Endodermal cell (in vitro differentiated cells): ENCODE measurements around the gene ARID1A. TPM values are rescaled to one million over a fixed set of nuclear protein-coding genes. Genes with fewer than 3 reads are reported as not detected.

Source experiments
- DNase-seq: peaks from one replicate; pipeline ENCODE4 v3.0.0-alpha.2; 2017
- H3K27ac ChIP-seq: 2 replicates; pipeline ENCODE4 v1.5.1; 2013; ENCODE audit warnings: mild to moderate bottlenecking, low read depth, low read length, moderate library complexity
- H3K27me3 ChIP-seq: 2 replicates; pipeline ENCODE4 v1.6.1; 2013; ENCODE audit warnings: mild to moderate bottlenecking, low read length, moderate library complexity; ENCODE audit not compliant: insufficient read depth, control insufficient read depth, poor library complexity, severe bottlenecking
- H3K36me3 ChIP-seq: 2 replicates; pipeline ENCODE4 v1.7.0; 2013; ENCODE audit warnings: mild to moderate bottlenecking, low read length, moderate library complexity; ENCODE audit not compliant: control insufficient read depth, insufficient read depth
- H3K4me1 ChIP-seq: one replicate; pipeline ENCODE4 v1.7.0; 2013; ENCODE audit warnings: low read length; ENCODE audit not compliant: control insufficient read depth, insufficient read depth
- H3K4me3 ChIP-seq: 2 replicates; pipeline ENCODE4 v1.5.1; 2013; ENCODE audit warnings: mild to moderate bottlenecking, low read length, moderate library complexity
- H3K9ac ChIP-seq: 2 replicates; pipeline ENCODE4 v1.6.1; 2013; ENCODE audit warnings: mild to moderate bottlenecking, low read length, moderate library complexity; ENCODE audit not compliant: poor library complexity, severe bottlenecking; ENCODE audit errors: extremely low read depth
- H3K9me3 ChIP-seq: 2 replicates; pipeline ENCODE4 v1.6.1; 2013; ENCODE audit warnings: mild to moderate bottlenecking, low read length, moderate library complexity; ENCODE audit not compliant: control insufficient read depth
- H3K27ac Mint-ChIP-seq: 2 replicates; pipeline ENCODE4 v1.8.0; 2020; ENCODE audit warnings: mixed read lengths
- H3K27me3 Mint-ChIP-seq: 2 replicates; pipeline ENCODE4 v1.8.0; 2021; ENCODE audit warnings: mild to moderate bottlenecking, mixed read lengths; ENCODE audit not compliant: insufficient read depth
- H3K36me3 Mint-ChIP-seq: 2 replicates; pipeline ENCODE4 v1.8.0; 2020; ENCODE audit warnings: low read depth, mixed read lengths
- H3K4me1 Mint-ChIP-seq: 2 replicates; pipeline ENCODE4 v1.8.0; 2020; ENCODE audit warnings: mixed read lengths
- H3K4me3 Mint-ChIP-seq: 2 replicates; pipeline ENCODE4 v1.8.0; 2020; ENCODE audit warnings: mild to moderate bottlenecking, moderate library complexity, mixed read lengths
- H3K9me3 Mint-ChIP-seq: 2 replicates; pipeline ENCODE4 v1.8.0; 2020; ENCODE audit warnings: mild to moderate bottlenecking, mixed read lengths
- CTCF ChIP-seq: fragments of 200-600 bp; sonication (generic); conservative IDR thresholded peaks from 2 replicates; pipeline ENCODE4 v1.5.0; 2021; ENCODE audit warnings: antibody characterized with exemption, mild to moderate bottlenecking
- WGBS, 2 experiments: methylation state at CpG; one replicate each; pipeline versions ENCODE4 v1.1.5 to v1.1.7; 2013; ENCODE audit warnings: missing lambda C conversion rate in 2 of 2, mixed read lengths in 1 of 2; ENCODE audit not compliant: insufficient coverage in 1 of 2, insufficient read length in 1 of 2; 5-methylcytosine and 5-hydroxymethylcytosine counted together
- total RNA-seq, 2 donors: library from RNA; stranded (reverse); fragmentation: NEBNext Ultra II Directional in 1 of 2; extraction: Animal tissue kit (Norgen Biotek cat#: 25700) in 1 of 2; gene quantifications; 2 replicates in 1 of 2; 3 replicates in 1 of 2; pipeline ENCODE4 v1.2.1, GENCODE V29; 2021

ARID1A gene
- total RNA-seq, 2 donors from 2014 or later = 118 to 128 TPM

- Histone ChIP-seq H3K27me3 (no peaks in the 10 kb centered on the region), H3K9me3 (peaks cover 4% of the 10 kb centered on the region), H3K4me1 (peaks cover 5% of the 10 kb centered on the region), H3K4me3 (no peak overlapping the region), H3K27ac (no peak overlapping the region), H3K36me3 (peaks cover 89% of the 10 kb centered on the region), H3K9ac (no peak overlapping the region)
- no peaks in the 10 kb centered on the region for H3K27me3 Mint-ChIP-seq
- TF ChIP-seq CTCF = no peak
- H3K4me1 Mint-ChIP-seq = peaks cover 39% of the 10 kb centered on the region
- no peaks in the 10 kb centered on the region for H3K9me3 Mint-ChIP-seq
- H3K4me3 Mint-ChIP-seq = no peak overlapping the region
- H3K36me3 Mint-ChIP-seq = peaks cover 83% of the 10 kb centered on the region
- DNase-seq = no peak
- no peak overlapping the region for H3K27ac Mint-ChIP-seq
- 94 to 97% methylated on average over 5 of the region's 5 CpGs for WGBS, 2 experiments
Measured at GRCh38 chr1:26747048-26747447, 51.2 kb downstream of the ARID1A start.

GRCh38 chr1:26748351-26748750, 52.5 kb downstream of the ARID1A start:
- Histone ChIP-seq H3K4me3 (no peak overlapping the region), H3K36me3 (peaks cover 92% of the 10 kb centered on the region), H3K9me3 (peaks cover 4% of the 10 kb centered on the region), H3K4me1 (peaks cover 5% of the 10 kb centered on the region), H3K27me3 (no peaks in the 10 kb centered on the region), H3K27ac (no peak overlapping the region), H3K9ac (no peak overlapping the region)
- no peak for DNase-seq
- TF ChIP-seq CTCF = no peak
- Mint-ChIP-seq H3K9me3 (no peaks in the 10 kb centered on the region), H3K4me1 (peaks cover 39% of the 10 kb centered on the region), H3K27ac (no peak overlapping the region), H3K4me3 (no peak overlapping the region), H3K27me3 (no peaks in the 10 kb centered on the region), H3K36me3 (peaks cover 86% of the 10 kb centered on the region)
- WGBS, 2 experiments = 91% methylated on average over 1 of the region's 1 CpG

- peaks cover 91% of the 10 kb centered on the region for H3K36me3 ChIP-seq
- peaks cover 4% of the 10 kb centered on the region for H3K9me3 ChIP-seq
- H3K27me3 ChIP-seq = no peaks in the 10 kb centered on the region
- no peak overlapping the region for H3K9ac ChIP-seq
- peaks cover 88% of the 10 kb centered on the region for H3K36me3 Mint-ChIP-seq
- no peak overlapping the region for H3K27ac Mint-ChIP-seq
- H3K4me1 ChIP-seq = peaks cover 5% of the 10 kb centered on the region
- DNase-seq = no peak
- 92 to 94% methylated on average over 4 to 5 of the region's 5 CpGs for WGBS, 2 experiments
- H3K4me3 ChIP-seq = no peak overlapping the region
- H3K27ac ChIP-seq = no peak overlapping the region
- H3K4me1 Mint-ChIP-seq = peaks cover 34% of the 10 kb centered on the region
- no peak overlapping the region for H3K4me3 Mint-ChIP-seq
- no peaks in the 10 kb centered on the region for H3K9me3 Mint-ChIP-seq
- no peak for TF ChIP-seq CTCF
- H3K27me3 Mint-ChIP-seq = no peaks in the 10 kb centered on the region
Measured at GRCh38 chr1:26749458-26749857, 53.6 kb downstream of the ARID1A start.
